ENCODE results near the gene TMEM114.

GRCh38 chr16:8537691-8538342 is 52.5 kb downstream of the TMEM114 start:
- TF ChIP-seq CTBP1 (IDR thresholded peaks at IDR 0.05; ENCODE audit: borderline replicate concordance) (no peak), SUZ12 (IDR thresholded peaks at IDR 0.05) (no peak), BHLHE40 (IDR thresholded peaks at IDR 0.05; ENCODE audit: borderline replicate concordance) (no peak), HDGF (IDR thresholded peaks at IDR 0.05; ENCODE audit: borderline replicate concordance) (no peak)

Measured in HEK293T (cell line).